ENCODE results near the gene LTB4R.
"Not testable (repeated sequence)": the region's sequence is repeated elsewhere in the genome, so short reads cannot be mapped to it uniquely, and the experiment has no call there.

LTB4R gene

GRCh38 chr14:24343795-24344660 is 32.7 kb downstream of the LTB4R start:
- DNase-seq (ENCODE audit: low read depth), result no peak

- DNase-seq (ENCODE audit: low read depth), result no peak
Observed at GRCh38 chr14:24347134-24347533, 35.8 kb downstream of the LTB4R start.

- no peak for DNase-seq (ENCODE audit: low read depth)
Observed at GRCh38 chr14:24348186-24348585, 36.9 kb downstream of the LTB4R start.

- no peak for DNase-seq (ENCODE audit: low read depth)
Observed at GRCh38 chr14:24349742-24350141, 38.4 kb downstream of the LTB4R start.

GRCh38 chr14:24351517-24351916 is 40.2 kb downstream of the LTB4R start:
- no peak for DNase-seq (ENCODE audit: low read depth)

- no peak for DNase-seq (ENCODE audit: low read depth)
Observed at GRCh38 chr14:24353559-24354481, 42.5 kb downstream of the LTB4R start.

- DNase-seq (ENCODE audit: low read depth), result not testable (repeated sequence)
Observed at GRCh38 chr14:24354482-24354825, 43.2 kb downstream of the LTB4R start.

GRCh38 chr14:24355009-24355408 is 43.7 kb downstream of the LTB4R start:
- DNase-seq (ENCODE audit: low read depth), result no peak

- no peak for DNase-seq (ENCODE audit: low read depth)
Observed at GRCh38 chr14:24356208-24356607, 44.9 kb downstream of the LTB4R start.

GRCh38 chr14:24360281-24360680 is 49.0 kb downstream of the LTB4R start:
- DNase-seq (ENCODE audit: low read depth), result no peak

GRCh38 chr14:24361326-24361725 is 50.0 kb downstream of the LTB4R start:
- no peak for DNase-seq (ENCODE audit: low read depth)

- no peak for DNase-seq (ENCODE audit: low read depth)
Observed at GRCh38 chr14:24362241-24362960, 51.1 kb downstream of the LTB4R start.

GRCh38 chr14:24363401-24363800 is 52.1 kb downstream of the LTB4R start:
- DNase-seq (ENCODE audit: low read depth), result no peak

GRCh38 chr14:24364841-24365240 is 53.5 kb downstream of the LTB4R start:
- DNase-seq (ENCODE audit: low read depth), result no peak

GRCh38 chr14:24365600-24366412 is 54.5 kb downstream of the LTB4R start:
- DNase-seq (ENCODE audit: low read depth), result peak; percentile 43

- DNase-seq (ENCODE audit: low read depth), result no peak
Observed at GRCh38 chr14:24366413-24366720, 55.1 kb downstream of the LTB4R start.

GRCh38 chr14:24366721-24367513 is 55.6 kb downstream of the LTB4R start:
- no peak for DNase-seq (ENCODE audit: low read depth)

Measured in activated T-helper 9 cell treated with anti-CD3 and anti-CD28 coated beads, Interleukin-2, amount 50 U/mL, for 16 hours (primary cell).